Loucy (cell line): ENCODE data around the gene HBS1L.

Experiments
- H2AFZ ChIP-seq: fragments of 200-600 bp; sonication (generic); 2 replicates; pipeline ENCODE4 v1.6.0; 2016; ENCODE audit warnings: antibody characterized with exemption, mild to moderate bottlenecking, low read length, moderate library complexity
- H3F3A ChIP-seq: fragments of 200-600 bp; 2 replicates; pipeline ENCODE4 v1.6.0; 2016; ENCODE audit warnings: antibody characterized with exemption, low read depth, mild to moderate bottlenecking
- H3K27me3 ChIP-seq: fragments of 200-600 bp; sonication (generic); 2 replicates; pipeline ENCODE4 v1.6.1; 2014; ENCODE audit warnings: low read length, mild to moderate bottlenecking; ENCODE audit not compliant: insufficient read depth, poor library complexity, severe bottlenecking
- H3K36me3 ChIP-seq: fragments of 200-600 bp; sonication (generic); 2 replicates; pipeline ENCODE4 v1.6.1; 2016; ENCODE audit warnings: low read length; ENCODE audit not compliant: insufficient read depth
- H3K4me1 ChIP-seq: fragments of 200-600 bp; sonication (generic); 2 replicates; pipeline ENCODE4 v1.5.1; 2014; ENCODE audit warnings: low read length, mild to moderate bottlenecking; ENCODE audit not compliant: insufficient read depth, poor library complexity, severe bottlenecking
- H3K4me2 ChIP-seq: fragments of 200-600 bp; sonication (generic); 2 replicates; pipeline ENCODE4 v1.6.0; 2014; ENCODE audit warnings: antibody characterized with exemption, low read length, low read depth, mild to moderate bottlenecking; ENCODE audit not compliant: poor library complexity, severe bottlenecking
- H3K4me3 ChIP-seq: fragments of 200-600 bp; sonication (generic); 2 replicates; pipeline ENCODE4 v1.5.1; 2014; ENCODE audit warnings: low read length, mild to moderate bottlenecking, mixed read lengths; ENCODE audit not compliant: poor library complexity, severe bottlenecking
- H3K79me2 ChIP-seq: fragments of 200-600 bp; sonication (generic); 2 replicates; pipeline ENCODE4 v1.6.1; 2014; ENCODE audit warnings: low read length; ENCODE audit not compliant: insufficient read depth
- H3K9ac ChIP-seq: fragments of 200-600 bp; sonication (generic); 2 replicates; pipeline ENCODE4 v1.6.0; 2014; ENCODE audit warnings: mild to moderate bottlenecking, low read depth, low read length, moderate library complexity; ENCODE audit not compliant: poor library complexity, severe bottlenecking
- H3K9me2 ChIP-seq: fragments of 200-600 bp; sonication (generic); replicated peaks from 2 replicates; pipeline ENCODE4 v1.6.1; 2016; ENCODE audit warnings: low read depth, low read length, mixed read lengths
- H3K9me3 ChIP-seq: fragments of 200-600 bp; sonication (generic); 2 replicates; pipeline ENCODE4 v1.6.1; 2014; ENCODE audit warnings: mild to moderate bottlenecking, antibody characterized with exemption, low read length, low read depth; ENCODE audit not compliant: insufficient read depth
- H4K20me1 ChIP-seq: fragments of 200-600 bp; sonication (generic); 2 replicates; pipeline ENCODE4 v1.6.0; 2014; ENCODE audit warnings: antibody characterized with exemption, low read length, mild to moderate bottlenecking; ENCODE audit not compliant: insufficient read depth, poor library complexity, severe bottlenecking
- EZH2phosphoT487 ChIP-seq: fragments of 200-600 bp; IDR thresholded peaks from 2 replicates; pipeline ENCODE4 v1.6.1; 2018; ENCODE audit warnings: antibody characterized with exemption, mild to moderate bottlenecking, moderate library complexity, borderline replicate concordance
- TF ChIP-seq, protein P1 (sequence below): fragments of 200-600 bp; sonication (generic); conservative IDR thresholded peaks from 2 replicates; pipeline ENCODE4 v1.5.1; 2014; ENCODE audit warnings: mild to moderate bottlenecking, antibody characterized with exemption, low read length

The HBS1L gene

GRCh38 chr6:135012349-135012748 is 42.3 kb downstream of the HBS1L start:
- peaks cover 41% of the 10 kb centered on the region for H3K4me1 ChIP-seq
- no peaks in the 10 kb centered on the region for H3K27me3 ChIP-seq
- peaks cover 32% of the 10 kb centered on the region; the same call in 1 of the 2 replicates for H3K79me2 ChIP-seq
- H3K9me3 ChIP-seq = no peaks in the 10 kb centered on the region
- TF ChIP-seq, protein P1, sequence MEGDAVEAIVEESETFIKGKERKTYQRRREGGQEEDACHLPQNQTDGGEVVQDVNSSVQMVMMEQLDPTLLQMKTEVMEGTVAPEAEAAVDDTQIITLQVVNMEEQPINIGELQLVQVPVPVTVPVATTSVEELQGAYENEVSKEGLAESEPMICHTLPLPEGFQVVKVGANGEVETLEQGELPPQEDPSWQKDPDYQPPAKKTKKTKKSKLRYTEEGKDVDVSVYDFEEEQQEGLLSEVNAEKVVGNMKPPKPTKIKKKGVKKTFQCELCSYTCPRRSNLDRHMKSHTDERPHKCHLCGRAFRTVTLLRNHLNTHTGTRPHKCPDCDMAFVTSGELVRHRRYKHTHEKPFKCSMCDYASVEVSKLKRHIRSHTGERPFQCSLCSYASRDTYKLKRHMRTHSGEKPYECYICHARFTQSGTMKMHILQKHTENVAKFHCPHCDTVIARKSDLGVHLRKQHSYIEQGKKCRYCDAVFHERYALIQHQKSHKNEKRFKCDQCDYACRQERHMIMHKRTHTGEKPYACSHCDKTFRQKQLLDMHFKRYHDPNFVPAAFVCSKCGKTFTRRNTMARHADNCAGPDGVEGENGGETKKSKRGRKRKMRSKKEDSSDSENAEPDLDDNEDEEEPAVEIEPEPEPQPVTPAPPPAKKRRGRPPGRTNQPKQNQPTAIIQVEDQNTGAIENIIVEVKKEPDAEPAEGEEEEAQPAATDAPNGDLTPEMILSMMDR = peak; percentile 34
- no peak for TF ChIP-seq EZH2phosphoT487
- peak overlapping the region; percentile 68 for H3K4me2 ChIP-seq
- no peak overlapping the region for H3K4me3 ChIP-seq
- H3K9ac ChIP-seq = no peak overlapping the region
- H4K20me1 ChIP-seq = no peaks in the 10 kb centered on the region
- peaks cover 7% of the 10 kb centered on the region for H3F3A ChIP-seq
- H3K36me3 ChIP-seq = no peaks in the 10 kb centered on the region
- no peak overlapping the region for H2AFZ ChIP-seq
- H3K9me2 ChIP-seq = no peaks in the 10 kb centered on the region

- Histone ChIP-seq H3K9me3 (no peaks in the 10 kb centered on the region), H3K9ac (peak overlapping the region; percentile 4), H3K9me2 (no peaks in the 10 kb centered on the region), H3F3A (peaks cover 3% of the 10 kb centered on the region), H2AFZ (no peak overlapping the region), H3K27me3 (no peaks in the 10 kb centered on the region), H3K4me2 (no peak overlapping the region), H3K36me3 (no peaks in the 10 kb centered on the region), H4K20me1 (no peaks in the 10 kb centered on the region), H3K79me2 (peaks cover 19% of the 10 kb centered on the region; the same call in 1 of the 2 replicates), H3K4me1 (peaks cover 33% of the 10 kb centered on the region), H3K4me3 (no peak overlapping the region)
- no peak for TF ChIP-seq EZH2phosphoT487
- TF ChIP-seq, protein P1 = no peak
Measured at GRCh38 chr6:135008941-135009290, 45.7 kb downstream of the HBS1L start.

DNA sequence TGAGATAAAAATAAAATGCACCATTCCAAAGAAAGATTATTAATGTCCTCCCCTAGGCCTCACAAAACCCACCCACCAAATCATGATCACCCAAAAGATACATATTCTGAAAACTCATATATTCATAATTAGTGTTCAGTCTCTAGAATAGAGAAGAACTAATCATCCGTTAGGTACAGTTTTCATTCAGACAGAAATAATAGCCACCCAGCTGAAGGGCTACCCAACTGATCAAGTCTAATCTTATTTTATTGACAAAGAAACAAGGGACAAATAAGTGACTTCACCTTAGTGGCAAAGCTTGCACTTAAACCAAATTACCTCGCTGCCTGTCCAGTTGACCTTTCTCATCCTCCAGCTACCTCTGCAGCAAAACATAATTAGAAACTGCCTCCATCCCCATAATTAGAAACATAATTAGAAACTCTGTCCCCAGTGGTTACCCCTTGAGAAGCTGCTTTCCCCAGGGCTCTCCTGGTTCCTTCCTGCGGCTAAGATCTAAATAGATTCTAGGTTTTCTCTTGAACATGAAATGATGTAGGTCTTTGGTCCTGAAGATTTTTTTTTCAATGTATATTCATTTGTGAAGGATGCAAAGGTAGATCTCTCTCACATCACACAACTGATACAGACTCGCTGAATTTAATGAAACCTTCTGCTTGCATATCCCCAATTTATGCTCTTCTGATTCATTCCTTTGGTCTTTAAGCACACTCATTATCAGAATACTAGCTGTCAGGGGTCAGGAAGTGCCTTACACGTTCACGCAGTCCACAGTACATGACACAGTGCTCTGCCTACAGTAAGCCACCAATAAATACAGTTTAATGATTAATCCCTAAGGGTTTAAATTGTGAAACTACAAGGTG is 46.3 kb downstream of the HBS1L start:
- H3K4me2 ChIP-seq = no peak overlapping the region
- H3F3A ChIP-seq = no peaks in the 10 kb centered on the region
- no peaks in the 10 kb centered on the region for H3K27me3 ChIP-seq
- H4K20me1 ChIP-seq = no peaks in the 10 kb centered on the region
- TF ChIP-seq EZH2phosphoT487 = no peak
- TF ChIP-seq, protein P1 = no peak
- peaks cover 18% of the 10 kb centered on the region; the same call in 1 of the 2 replicates for H3K79me2 ChIP-seq
- H3K4me1 ChIP-seq = peaks cover 27% of the 10 kb centered on the region
- H2AFZ ChIP-seq = no peak overlapping the region
- no peaks in the 10 kb centered on the region for H3K36me3 ChIP-seq
- H3K9me2 ChIP-seq = no peaks in the 10 kb centered on the region
- H3K9me3 ChIP-seq = no peaks in the 10 kb centered on the region
- peak overlapping the region; percentile 4 for H3K9ac ChIP-seq
- no peak overlapping the region for H3K4me3 ChIP-seq
